Trophoblast cell (in vitro differentiated cells and primary cell): ENCODE results near the gene PHGDH.

ENCODE experiments used
- DNase-seq, 2 donors: peaks; one replicate each; pipeline ENCODE4 v3.0.0-alpha.2; 2016
- H2AFZ ChIP-seq: 2 replicates; pipeline ENCODE4 v1.6.1; 2013; ENCODE audit warnings: low read length, moderate library complexity, mild to moderate bottlenecking; ENCODE audit not compliant: insufficient read depth, poor library complexity
- H2AK5ac ChIP-seq: 2 replicates; pipeline ENCODE4 v1.6.1; 2013; ENCODE audit warnings: mild to moderate bottlenecking, low read length
- H2BK120ac ChIP-seq: 2 replicates; pipeline ENCODE4 v1.6.1; 2013; ENCODE audit warnings: low read length, mild to moderate bottlenecking, moderate library complexity; ENCODE audit not compliant: insufficient read depth, poor library complexity
- H2BK12ac ChIP-seq: 2 replicates; pipeline ENCODE4 v1.6.1; 2013; ENCODE audit warnings: mild to moderate bottlenecking, low read length, moderate library complexity
- H2BK5ac ChIP-seq: 2 replicates; pipeline ENCODE4 v1.6.1; 2013; ENCODE audit warnings: low read length, low read depth, moderate library complexity, mild to moderate bottlenecking; ENCODE audit not compliant: poor library complexity
- H3K14ac ChIP-seq: 2 replicates; pipeline ENCODE4 v1.6.1; 2013; ENCODE audit warnings: mild to moderate bottlenecking, low read length
- H3K18ac ChIP-seq: 2 replicates; pipeline ENCODE4 v1.6.1; 2013; ENCODE audit warnings: mild to moderate bottlenecking, low read length
- H3K23ac ChIP-seq: 2 replicates; pipeline ENCODE4 v1.6.1; 2013; ENCODE audit warnings: low read length
- H3K27ac ChIP-seq: 2 replicates; pipeline ENCODE4 v1.5.1; 2013; ENCODE audit warnings: low read depth, mild to moderate bottlenecking, inconsistent platforms, low read length, moderate library complexity
- H3K27me3 ChIP-seq: 2 replicates; pipeline ENCODE4 v1.6.1; 2013; ENCODE audit warnings: inconsistent platforms, mild to moderate bottlenecking, low read length, moderate library complexity; ENCODE audit not compliant: insufficient read depth
- H3K36me3 ChIP-seq, 2 experiments: 1 replicate in 1 of 2; 2 replicates in 1 of 2; pipeline ENCODE4 v1.6.1; 2013; ENCODE audit warnings: low read length in 2 of 2, mild to moderate bottlenecking in 2 of 2, moderate library complexity in 1 of 2; ENCODE audit not compliant: insufficient read depth in 2 of 2, control insufficient read depth in 1 of 2
- H3K4ac ChIP-seq: 2 replicates; pipeline ENCODE4 v1.6.1; 2013; ENCODE audit warnings: low read depth, mild to moderate bottlenecking, low read length, moderate library complexity
- H3K4me1 ChIP-seq, 2 experiments: 1 replicate in 1 of 2; 2 replicates in 1 of 2; pipeline ENCODE4 v1.6.1; 2013; ENCODE audit warnings: low read length in 2 of 2, mild to moderate bottlenecking in 2 of 2, moderate library complexity in 1 of 2; ENCODE audit not compliant: insufficient read depth in 2 of 2, control insufficient read depth in 1 of 2
- H3K4me2 ChIP-seq: 2 replicates; pipeline ENCODE4 v1.6.1; 2013; ENCODE audit warnings: inconsistent platforms, mild to moderate bottlenecking, low read length, moderate library complexity
- H3K4me3 ChIP-seq: 2 replicates; pipeline ENCODE4 v1.5.1; 2013; ENCODE audit warnings: mild to moderate bottlenecking, low read depth, low read length, inconsistent platforms
- H3K79me1 ChIP-seq: one replicate; pipeline ENCODE4 v1.6.1; 2013; ENCODE audit warnings: low read length
- H3K79me2 ChIP-seq: 2 replicates; pipeline ENCODE4 v1.6.1; 2013; ENCODE audit warnings: low read length, mild to moderate bottlenecking; ENCODE audit not compliant: control insufficient read depth, insufficient read depth, poor library complexity
- H3K9ac ChIP-seq: 2 replicates; pipeline ENCODE4 v1.6.1; 2013; ENCODE audit warnings: mild to moderate bottlenecking, low read length
- H3K9me3 ChIP-seq: 2 replicates; pipeline ENCODE4 v1.6.1; 2013; ENCODE audit warnings: low read depth, mild to moderate bottlenecking, control low read depth, inconsistent platforms, low read length; ENCODE audit not compliant: insufficient read depth
- H4K12ac ChIP-seq: 2 replicates; pipeline ENCODE4 v1.6.1; 2013; ENCODE audit warnings: low read depth, mild to moderate bottlenecking, low read length, moderate library complexity
- H4K8ac ChIP-seq: 2 replicates; pipeline ENCODE4 v1.6.1; 2013; ENCODE audit warnings: low read depth, mild to moderate bottlenecking, low read length, moderate library complexity
- H4K91ac ChIP-seq: one replicate; pipeline ENCODE4 v1.6.1; 2013; ENCODE audit warnings: low read depth, mild to moderate bottlenecking, low read length, moderate library complexity
- WGBS: extraction: QIAGEN DNeasy Blood & Tissue Kit; methylation state at CpG from one replicate; pipeline ENCODE4 v1.1.7; 2013; ENCODE audit warnings: missing lambda C conversion rate; ENCODE audit not compliant: insufficient read length, insufficient coverage; ENCODE audit errors: extremely low coverage; 5-methylcytosine and 5-hydroxymethylcytosine counted together

The PHGDH gene

GRCh38 chr1:119675349-119676345 lies 36.1 kb upstream of the PHGDH start:
- Histone ChIP-seq H4K8ac (peak overlapping the region; percentile 50), H2AFZ (no peak overlapping the region), H3K27ac (peak overlapping the region; percentile 79), H3K36me3 (no peaks in the 10 kb centered on the region), H3K23ac (no peak overlapping the region), H3K14ac (peak overlapping the region; percentile 56), H2AK5ac (peak overlapping the region; percentile 36), H3K4me1 (peaks cover 6 to 11% of the 10 kb centered on the region in 2 experiments), H2BK5ac (peak overlapping the region; percentile 75), H4K91ac (peak overlapping the region; percentile 82), H4K12ac (no peak overlapping the region), H3K18ac (peak overlapping the region; percentile 43), H3K9ac (no peak overlapping the region), H3K79me1 (peaks cover 10% of the 10 kb centered on the region), H2BK12ac (peak overlapping the region; percentile 87), H3K4me2 (peak overlapping the region; percentile 53), H3K79me2 (no peaks in the 10 kb centered on the region), H3K27me3 (no peaks in the 10 kb centered on the region), H3K4ac (peak overlapping the region; percentile 12), H3K9me3 (no peaks in the 10 kb centered on the region), H2BK120ac (peak overlapping the region; percentile 83), H3K4me3 (no peak overlapping the region)
- DNase-seq = peak; percentile 84 to 98
- no CpG with 5 or more reads among the region's 16 CpGs for WGBS

GRCh38 chr1:119676571-119677206 lies 35.0 kb upstream of the PHGDH start:
- WGBS = no CpG with 5 or more reads among the region's 8 CpGs
- H3K4me3 ChIP-seq = no peak overlapping the region

GRCh38 chr1:119679223-119679622 lies 32.5 kb upstream of the PHGDH start:
- Histone ChIP-seq H2AK5ac (no peak overlapping the region), H3K23ac (no peak overlapping the region), H3K4me1 (peaks cover 6 to 7% of the 10 kb centered on the region in 2 experiments), H3K27me3 (no peaks in the 10 kb centered on the region), H2AFZ (no peak overlapping the region), H3K36me3 (no peaks in the 10 kb centered on the region), H3K79me2 (no peaks in the 10 kb centered on the region), H3K9ac (no peak overlapping the region), H4K91ac (no peak overlapping the region), H3K4ac (no peak overlapping the region), H3K79me1 (peaks cover 5% of the 10 kb centered on the region), H3K4me3 (no peak overlapping the region), H2BK12ac (no peak overlapping the region), H3K4me2 (no peak overlapping the region), H4K8ac (no peak overlapping the region), H3K27ac (no peak overlapping the region), H3K14ac (no peak overlapping the region), H3K18ac (no peak overlapping the region), H2BK5ac (no peak overlapping the region), H4K12ac (no peak overlapping the region), H3K9me3 (no peaks in the 10 kb centered on the region), H2BK120ac (no peak overlapping the region)
- no peak for DNase-seq
- no CpG with 5 or more reads among the region's 1 CpG for WGBS

More at GRCh38 chr1:119676571-119677206, 35.0 kb upstream of the PHGDH start:
- H3K36me3 ChIP-seq = no peaks in the 10 kb centered on the region
- H3K9me3 ChIP-seq = no peaks in the 10 kb centered on the region
- H4K8ac ChIP-seq = no peak overlapping the region
- H3K4me1 ChIP-seq = peaks cover 6 to 11% of the 10 kb centered on the region in 2 experiments
- H3K14ac ChIP-seq = no peak overlapping the region
- H2BK5ac ChIP-seq = no peak overlapping the region
- H3K79me1 ChIP-seq = peaks cover 10% of the 10 kb centered on the region
- DNase-seq = no peak
- H3K27me3 ChIP-seq = no peaks in the 10 kb centered on the region
- no peak overlapping the region for H4K91ac ChIP-seq
- H3K23ac ChIP-seq = no peak overlapping the region
- peak overlapping the region; percentile 68 for H2BK12ac ChIP-seq
- no peak overlapping the region for H3K18ac ChIP-seq
- H3K79me2 ChIP-seq = no peaks in the 10 kb centered on the region
- no peak overlapping the region for H3K9ac ChIP-seq
- no peak overlapping the region for H2AFZ ChIP-seq
- H3K27ac ChIP-seq = no peak overlapping the region
- H2AK5ac ChIP-seq = no peak overlapping the region
- H3K4ac ChIP-seq = no peak overlapping the region
- no peak overlapping the region for H4K12ac ChIP-seq
- H2BK120ac ChIP-seq = no peak overlapping the region
- H3K4me2 ChIP-seq = no peak overlapping the region

- H3K18ac ChIP-seq = no peak overlapping the region
- H2AFZ ChIP-seq = no peak overlapping the region
- H3K4me3 ChIP-seq = no peak overlapping the region
- H2AK5ac ChIP-seq = no peak overlapping the region
- H3K79me1 ChIP-seq = peaks cover 4% of the 10 kb centered on the region
- no peak overlapping the region for H3K27ac ChIP-seq
- H3K27me3 ChIP-seq = no peaks in the 10 kb centered on the region
- H3K9me3 ChIP-seq = no peaks in the 10 kb centered on the region
- no peak overlapping the region for H4K12ac ChIP-seq
- no peak for DNase-seq
- no peak overlapping the region for H2BK12ac ChIP-seq
- H3K4me2 ChIP-seq = no peak overlapping the region
- H2BK120ac ChIP-seq = no peak overlapping the region
- H3K14ac ChIP-seq = no peak overlapping the region
- H3K79me2 ChIP-seq = no peaks in the 10 kb centered on the region
- H4K8ac ChIP-seq = no peak overlapping the region
- no peak overlapping the region for H4K91ac ChIP-seq
- no peaks in the 10 kb centered on the region for H3K36me3 ChIP-seq
- WGBS = no CpG with 5 or more reads among the region's 3 CpGs
- H2BK5ac ChIP-seq = no peak overlapping the region
- H3K23ac ChIP-seq = no peak overlapping the region
- H3K4ac ChIP-seq = no peak overlapping the region
- no peak overlapping the region for H3K9ac ChIP-seq
- H3K4me1 ChIP-seq = peaks cover 6% of the 10 kb centered on the region in 2 experiments
Measured at GRCh38 chr1:119680193-119680592, 31.5 kb upstream of the PHGDH start.
